Psoas muscle (tissue), 8 donors: Measurements from ENCODE around the gene PDE4D. TPM values are rescaled to one million over a fixed set of nuclear protein-coding genes. Genes with fewer than 3 reads are reported as not detected.

Experiments
- ATAC-seq, 4 donors: fragments of 200-7000 bp; cut with Tn5 transposase; one replicate each; pipeline ENCODE4 v1.9.1; 2020; ENCODE audit warnings: moderate library complexity in 3 of 4, mild to moderate bottlenecking in 2 of 4
- DNase-seq, 2 donors: peaks; one replicate each; pipeline ENCODE4 v3.0.0-alpha.2; 2020
- H3K27ac ChIP-seq: fragments of 200-600 bp; one replicate; pipeline ENCODE4 v1.8.0; 2022
- H3K27me3 ChIP-seq, 3 donors: fragments of 200-600 bp in 1 of 3; one replicate each; pipeline versions ENCODE4 v1.6.1 to v1.8.0; 2013 to 2022; ENCODE audit warnings: low read length in 2 of 3, mild to moderate bottlenecking in 2 of 3, moderate library complexity in 1 of 3; ENCODE audit not compliant: insufficient read depth in 3 of 3
- H3K36me3 ChIP-seq, 2 donors: fragments of 200-600 bp in 1 of 2; one replicate each; pipeline versions ENCODE4 v1.6.1 to v1.8.0; 2013 to 2022; ENCODE audit warnings: low read depth in 1 of 2, mild to moderate bottlenecking in 1 of 2, moderate library complexity in 1 of 2; ENCODE audit not compliant: insufficient read depth in 1 of 2
- H3K4me1 ChIP-seq: fragments of 200-600 bp; one replicate; pipeline ENCODE4 v1.8.0; 2022
- H3K4me3 ChIP-seq: fragments of 200-600 bp; one replicate; pipeline ENCODE4 v1.8.0; 2022; ENCODE audit warnings: mild to moderate bottlenecking
- H3K9me3 ChIP-seq: fragments of 200-600 bp; one replicate; pipeline ENCODE4 v1.8.0; 2022
- WGBS, 3 donors: extraction: QIAGEN DNeasy Blood & Tissue Kit; methylation state at CpG; one replicate each; pipeline versions ENCODE4 v1.1.6 to v1.1.7; 2013; 5-methylcytosine and 5-hydroxymethylcytosine counted together
- intact Hi-C, 2 donors: fragments of 100-400 bp; cut with DNase I; formaldehyde crosslinking; loops; one replicate each; pipeline versions ENCODE4 v1.11.0 to v1.14.2; 2022
- polyA plus RNA-seq, 3 donors: library from polyadenylated mRNA; stranded (reverse); fragments of 200-250 nt; gene quantifications; one replicate each; pipeline ENCODE4 v1.2.3, GENCODE V29; 2013
- total RNA-seq, 4 donors: library from RNA; stranded (reverse); fragmentation: NEBNext Ultra II Directional in 2 of 4; extraction: Animal tissue kit (Norgen Biotek cat#: 25700) in 2 of 4; gene quantifications; one replicate each; pipeline versions ENCODE4 v1.2.1 to v1.2.4, GENCODE V29; 2021 to 2023
- TF ChIP-seq, protein P1 (sequence below): fragments of 200-600 bp; IDR thresholded peaks from one replicate; pipeline ENCODE4 v1.8.0; 2022; ENCODE audit warnings: antibody characterized with exemption
- donor health status: healthy with polysubstance abuse.
- donor health status: DM: no; HTN: no; CAD: no; lungs with moderate emphysema.
- donor health status: Bipolar disorder and iron deficiency.
- donor health status: healthy.
- donor health status: DM: yes; HTN: yes; CAD: no.
- donor health status: DM: no; HTN: no; CAD: no.
- donor health status: DM: no; HTN: no; CAD: no.
- donor health status: DM: yes; HTN: yes; CAD: no.

Gene PDE4D
- total and polyA plus RNA-seq, 7 donors = 42.6 to 283 (median 88.7) TPM

GRCh38 chr5:59640411-59640810 is 253.1 kb downstream of the PDE4D start:
- peaks cover 11% of the 10 kb centered on the region for H3K4me1 ChIP-seq
- H3K4me3 ChIP-seq = no peak overlapping the region
- no peaks in the 10 kb centered on the region for H3K9me3 ChIP-seq
- no peaks in the 10 kb centered on the region for H3K27me3 ChIP-seq
- TF ChIP-seq, protein P1, sequence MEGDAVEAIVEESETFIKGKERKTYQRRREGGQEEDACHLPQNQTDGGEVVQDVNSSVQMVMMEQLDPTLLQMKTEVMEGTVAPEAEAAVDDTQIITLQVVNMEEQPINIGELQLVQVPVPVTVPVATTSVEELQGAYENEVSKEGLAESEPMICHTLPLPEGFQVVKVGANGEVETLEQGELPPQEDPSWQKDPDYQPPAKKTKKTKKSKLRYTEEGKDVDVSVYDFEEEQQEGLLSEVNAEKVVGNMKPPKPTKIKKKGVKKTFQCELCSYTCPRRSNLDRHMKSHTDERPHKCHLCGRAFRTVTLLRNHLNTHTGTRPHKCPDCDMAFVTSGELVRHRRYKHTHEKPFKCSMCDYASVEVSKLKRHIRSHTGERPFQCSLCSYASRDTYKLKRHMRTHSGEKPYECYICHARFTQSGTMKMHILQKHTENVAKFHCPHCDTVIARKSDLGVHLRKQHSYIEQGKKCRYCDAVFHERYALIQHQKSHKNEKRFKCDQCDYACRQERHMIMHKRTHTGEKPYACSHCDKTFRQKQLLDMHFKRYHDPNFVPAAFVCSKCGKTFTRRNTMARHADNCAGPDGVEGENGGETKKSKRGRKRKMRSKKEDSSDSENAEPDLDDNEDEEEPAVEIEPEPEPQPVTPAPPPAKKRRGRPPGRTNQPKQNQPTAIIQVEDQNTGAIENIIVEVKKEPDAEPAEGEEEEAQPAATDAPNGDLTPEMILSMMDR = no peak
- intact Hi-C loops = loop anchor here in 1 of 2 donors (5.0 kb wide), 1 partner anchor 33 kb away; no protein-coding TSS in a partner anchor
- WGBS, 3 donors = 65 to 79% (median 65%) methylated on average over 1 of the region's 1 CpG
- DNase-seq (peak; percentile 41 to 78), ATAC-seq (peak; percentile 99 to 100 (median 100))
- H3K27ac ChIP-seq = peak overlapping the region; percentile 68
- no peaks in the 10 kb centered on the region for H3K36me3 ChIP-seq

GRCh38 chr5:59637884-59638580 is 255.5 kb downstream of the PDE4D start:
- no peaks in the 10 kb centered on the region for H3K36me3 ChIP-seq
- intact Hi-C loops = no loop called here
- WGBS, 3 donors = 79 to 84% (median 80%) methylated on average over 4 of the region's 4 CpGs
- TF ChIP-seq, protein P1 = no peak
- no peak overlapping the region for H3K4me3 ChIP-seq
- H3K27ac ChIP-seq = no peak overlapping the region
- no peak for DNase-seq
- H3K4me1 ChIP-seq = peaks cover 11% of the 10 kb centered on the region
- no peaks in the 10 kb centered on the region for H3K9me3 ChIP-seq
- ATAC-seq = no peak
- no peaks in the 10 kb centered on the region for H3K27me3 ChIP-seq

DNA sequence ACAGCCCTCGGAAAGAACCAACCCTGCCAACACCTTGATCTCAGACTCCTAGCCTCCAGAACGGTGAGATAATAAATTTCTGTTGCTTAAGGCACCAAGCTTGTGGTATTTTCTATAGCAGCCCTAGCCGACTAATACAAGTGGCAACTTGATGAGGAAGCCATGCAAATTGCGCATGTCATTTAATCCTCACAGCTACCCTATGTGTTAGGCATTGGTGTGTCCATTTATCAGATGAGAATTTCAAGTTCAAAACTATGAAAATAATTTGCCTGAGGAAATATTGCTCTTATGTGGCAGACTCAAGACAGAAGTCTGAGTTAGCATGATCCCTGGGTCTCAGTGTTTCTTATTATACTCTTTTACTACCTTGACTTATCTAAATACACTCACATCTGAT is 264.0 kb downstream of the PDE4D start:
- Histone ChIP-seq H3K27ac (no peak overlapping the region), H3K4me3 (no peak overlapping the region), H3K4me1 (peaks cover 11% of the 10 kb centered on the region), H3K9me3 (no peaks in the 10 kb centered on the region), H3K36me3 (no peaks in the 10 kb centered on the region), H3K27me3 (no peaks in the 10 kb centered on the region)
- TF ChIP-seq, protein P1 = no peak
- WGBS, 3 donors = 69 to 91% (median 78%) methylated on average over 4 of the region's 4 CpGs
- DNase-seq (no peak), ATAC-seq (no peak)
- intact Hi-C loops = no loop called here

DNA sequence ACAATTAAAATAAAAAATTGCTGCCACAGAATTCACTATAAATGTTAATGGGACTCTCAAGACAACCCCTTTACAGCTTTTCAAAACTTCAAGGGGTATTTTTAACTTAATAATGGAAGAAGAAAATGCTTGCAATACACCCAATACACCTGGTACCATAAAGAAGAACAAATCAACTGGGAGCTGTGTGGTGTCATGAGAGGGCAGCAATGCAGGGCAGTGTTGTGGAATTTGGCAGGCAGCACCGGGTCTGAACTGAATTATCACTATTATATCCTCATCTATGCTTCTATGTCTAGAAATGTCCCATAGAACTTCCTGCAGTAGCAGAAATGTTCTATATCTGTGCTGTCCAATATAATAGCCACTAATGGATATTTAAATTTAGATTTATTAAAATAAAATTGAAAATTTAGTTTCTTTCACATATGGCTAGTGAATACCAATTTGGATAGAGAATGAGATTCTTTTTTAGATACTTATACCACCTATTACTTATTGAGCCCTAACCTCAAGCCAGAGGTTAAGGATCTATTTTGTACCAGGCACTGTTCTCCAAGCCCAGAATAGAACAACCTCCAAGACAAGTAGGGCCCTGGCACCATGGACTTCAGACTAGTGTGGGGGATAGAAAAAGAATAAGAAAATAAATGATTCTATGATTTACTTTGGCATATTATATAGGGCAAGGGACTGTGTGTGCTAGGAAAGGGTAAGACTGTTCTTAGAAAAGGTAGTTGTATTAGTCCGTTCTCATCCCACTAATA is 265.3 kb downstream of the PDE4D start:
- intact Hi-C loops = no loop called here
- TF ChIP-seq, protein P1 = no peak
- DNase-seq (no peak), ATAC-seq (peak in 2 of 4 donors; percentile 68 to 69)
- H3K9me3 ChIP-seq = no peaks in the 10 kb centered on the region
- no peaks in the 10 kb centered on the region for H3K27me3 ChIP-seq
- no peaks in the 10 kb centered on the region for H3K36me3 ChIP-seq
- H3K4me3 ChIP-seq = no peak overlapping the region
- H3K4me1 ChIP-seq = peaks cover 11% of the 10 kb centered on the region
- WGBS, 3 donors = 32 to 37% (median 32%) methylated on average over 2 of the region's 2 CpGs
- H3K27ac ChIP-seq = no peak overlapping the region
